Pancreas (tissue), 10 donors: Measurements from ENCODE around the gene ANKRD10. TPM values are rescaled to one million over a fixed set of nuclear protein-coding genes. Genes with fewer than 3 reads are reported as not detected.
A peak's percentile ranks its signal among the peaks of the same experiment; 100 is the strongest.

Experiments
- ATAC-seq, 4 donors: fragments of 200-7000 bp; cut with Tn5 transposase; one replicate each; pipeline versions ENCODE4 v1.8.0 to v1.9.1; 2020; ENCODE audit warnings: mild to moderate bottlenecking in 4 of 4, moderate library complexity in 4 of 4
- DNase-seq, 6 donors: peaks; one replicate each; pipeline ENCODE4 v3.0.0-alpha.2; 2020
- FAIRE-seq: peaks from 2 replicates; lab custom pipeline; 2012; peaks lifted over from hg19 to GRCh38; lab: Jason Lieb, UNC
- H3K27ac ChIP-seq, 4 donors: fragments of 200-600 bp; sonication (generic); 1 replicate in 3 of 4; 2 replicates in 1 of 4; pipeline versions ENCODE4 v1.5.0 to v1.8.0; 2020
- H3K27me3 ChIP-seq, 4 donors: fragments of 200-600 bp; one replicate each; pipeline ENCODE4 v1.8.0; 2021
- H3K36me3 ChIP-seq, 3 donors: fragments of 200-600 bp; sonication (generic) in 1 of 3; one replicate each; pipeline versions ENCODE4 v1.5.0 to v1.8.0; 2020 to 2021
- H3K4me1 ChIP-seq, 3 donors: fragments of 200-600 bp; one replicate each; pipeline ENCODE4 v1.8.0; 2021
- H3K4me3 ChIP-seq, 4 donors: fragments of 200-600 bp; sonication (generic) in 2 of 4; one replicate each; pipeline versions ENCODE4 v1.5.0 to v1.8.0; 2020 to 2021
- H3K9me3 ChIP-seq, 4 donors: fragments of 200-600 bp; one replicate each; pipeline ENCODE4 v1.8.0; 2021
- CTCF ChIP-seq, 4 donors: fragments of 200-600 bp; sonication (generic) in 3 of 4; IDR thresholded peaks; one replicate each; pipeline versions ENCODE4 v1.5.0 to v1.8.0; 2021; ENCODE audit warnings: antibody characterized with exemption in 4 of 4
- WGBS, 2 donors: extraction: QIAGEN DNeasy Blood & Tissue Kit; methylation state at CpG; one replicate each; pipeline ENCODE4 v1.1.7; 2013; 5-methylcytosine and 5-hydroxymethylcytosine counted together
- intact Hi-C, 3 donors: fragments of 100-400 bp; cut with DNase I; formaldehyde crosslinking; loops; one replicate each; pipeline versions ENCODE4 v1.11.1 to v1.14.2; 2022
- polyA plus RNA-seq, 2 donors: library from polyadenylated mRNA; stranded (reverse); fragments of 200-250 nt; gene quantifications; one replicate each; pipeline ENCODE4 v1.2.3, GENCODE V29; 2013
- total RNA-seq, 6 donors: library from RNA; stranded (reverse); fragmentation: NEBNext Ultra II Directional in 4 of 6; extraction: Animal tissue kit (Norgen Biotek cat#: 25700) in 4 of 6; gene quantifications; one replicate each; pipeline versions ENCODE4 v1.2.1 to v1.2.4, GENCODE V29; 2021 to 2023
- donor health status: healthy with polysubstance abuse.
- donor health status: DM: no; HTN: no; CAD: no; lungs with moderate emphysema.
- donor health status: DM: no; HTN: no; CAD: no.
- donor health status: control.
- donor health status: control.
- donor health status: Bipolar disorder and iron deficiency.
- donor health status: DM: yes; HTN: yes; CAD: no.
- donor health status: DM: no; HTN: no; CAD: no.
- donor health status: DM: no; HTN: no; CAD: no.
- donor health status: DM: yes; HTN: yes; CAD: no.

The ANKRD10 gene
- total and polyA plus RNA-seq, 8 donors = 37.6 to 138 (median 67.9) TPM

GRCh38 chr13:110910013-110910890, 4.6 kb downstream of the ANKRD10 start:
- intact Hi-C loops = no loop called here
- peak overlapping the region in 2 of 4 donors; percentile 82 to 84 for H3K27ac ChIP-seq
- H3K27me3 ChIP-seq = no peaks in the 10 kb centered on the region
- H3K36me3 ChIP-seq = peaks cover 0 to 6% (median under 1%) of the 10 kb centered on the region in 3 donors
- ATAC-seq (no peak), FAIRE-seq (no peak), DNase-seq (peak in 1 of 6 donors; percentile 49)
- H3K4me1 ChIP-seq = peaks cover 35 to 58% (median 55%) of the 10 kb centered on the region in 3 donors
- H3K9me3 ChIP-seq = no peaks in the 10 kb centered on the region
- H3K4me3 ChIP-seq = no peak overlapping the region
- WGBS, 2 donors = 46 to 49% methylated on average over 14 of the region's 14 CpGs
- no peak for TF ChIP-seq CTCF (IDR thresholded peaks at IDR 0.05)

GRCh38 chr13:110907951-110908898, 6.6 kb downstream of the ANKRD10 start:
- Histone ChIP-seq H3K4me1 (peaks cover 35 to 58% (median 55%) of the 10 kb centered on the region in 3 donors), H3K9me3 (no peaks in the 10 kb centered on the region), H3K27ac (peak overlapping the region; percentile 31 to 84 (median 59)), H3K4me3 (no peak overlapping the region), H3K36me3 (peaks cover 0 to 9% (median 6%) of the 10 kb centered on the region in 3 donors), H3K27me3 (no peaks in the 10 kb centered on the region)
- WGBS, 2 donors = 20 to 26% methylated on average over 9 of the region's 9 CpGs
- FAIRE-seq (no peak), DNase-seq (peak in 4 of 6 donors; percentile 42 to 64 (median 62)), ATAC-seq (peak; percentile 46 to 80 (median 76))
- TF ChIP-seq CTCF (IDR thresholded peaks at IDR 0.05) = no peak
- intact Hi-C loops = no loop called here

GRCh38 chr13:110907301-110907700, 7.6 kb downstream of the ANKRD10 start:
- Histone ChIP-seq H3K27me3 (no peaks in the 10 kb centered on the region), H3K36me3 (peaks cover 0 to 9% (median 6%) of the 10 kb centered on the region in 3 donors), H3K9me3 (no peaks in the 10 kb centered on the region), H3K27ac (peak overlapping the region; percentile 18 to 84 (median 59)), H3K4me1 (peaks cover 35 to 52% (median 51%) of the 10 kb centered on the region in 3 donors), H3K4me3 (no peak overlapping the region)
- intact Hi-C loops = no loop called here
- WGBS, 2 donors = 67 to 79% methylated on average over 3 of the region's 4 CpGs
- no peak for FAIRE-seq
- TF ChIP-seq CTCF (IDR thresholded peaks at IDR 0.05) = no peak
- no peak for DNase-seq
- no peak for ATAC-seq

GRCh38 chr13:110904748-110905147, 10.1 kb downstream of the ANKRD10 start:
- 74 to 75% methylated on average over 7 of the region's 7 CpGs for WGBS, 2 donors

More at GRCh38 chr13:110904748-110905147, 10.1 kb downstream of the ANKRD10 start:
- intact Hi-C loops = no loop called here
- H3K4me3 ChIP-seq = no peak overlapping the region
- peaks cover 0 to 9% (median 6%) of the 10 kb centered on the region in 3 donors for H3K36me3 ChIP-seq
- peaks cover 12 to 27% (median 26%) of the 10 kb centered on the region in 3 donors for H3K4me1 ChIP-seq
- no peaks in the 10 kb centered on the region for H3K27me3 ChIP-seq
- TF ChIP-seq CTCF (IDR thresholded peaks at IDR 0.05) = no peak
- ATAC-seq (no peak), DNase-seq (no peak), FAIRE-seq (no peak)
- no peak overlapping the region for H3K27ac ChIP-seq
- no peaks in the 10 kb centered on the region for H3K9me3 ChIP-seq
